ENCODE results near the gene FUT8.

- TF ChIP-seq CTCF (IDR thresholded peaks at IDR 0.05), result no peak
- TF ChIP-seq EZH2phosphoT487 (IDR thresholded peaks at IDR 0.05), result no peak
- TF ChIP-seq EZH2 (IDR thresholded peaks at IDR 0.05), result no peak
Observed at GRCh38 chr14:65440230-65440629, 27.7 kb downstream of the FUT8 start.

Data from neural progenitor cell (in vitro differentiated cells).